IPS-20b (cell line): ENCODE measurements around the gene ZBTB42.
"Not testable (repeated sequence)": the region's sequence is repeated elsewhere in the genome, so short reads cannot be mapped to it uniquely, and the experiment has no call there.

ENCODE experiments used
- H3K27ac ChIP-seq: one replicate; pipeline ENCODE4 v1.5.1; 2013; ENCODE audit warnings: low read length
- H3K27me3 ChIP-seq: 2 replicates; pipeline ENCODE4 v1.6.1; 2013; ENCODE audit warnings: mild to moderate bottlenecking, low read length, inconsistent platforms; ENCODE audit not compliant: insufficient read depth
- H3K36me3 ChIP-seq: 2 replicates; pipeline ENCODE4 v1.6.1; 2013; ENCODE audit warnings: low read depth, mild to moderate bottlenecking, inconsistent platforms, low read length, moderate library complexity; ENCODE audit not compliant: insufficient read depth
- H3K4me1 ChIP-seq: 2 replicates; pipeline ENCODE4 v1.6.1; 2013; ENCODE audit warnings: mild to moderate bottlenecking, control low read depth, inconsistent platforms, low read length, moderate library complexity; ENCODE audit not compliant: insufficient read depth
- H3K4me3 ChIP-seq: 2 replicates; pipeline ENCODE4 v1.5.1; 2013; ENCODE audit warnings: mild to moderate bottlenecking, low read length, inconsistent platforms
- H3K9ac ChIP-seq: 2 replicates; pipeline ENCODE4 v1.6.1; 2013; ENCODE audit warnings: low read depth, mild to moderate bottlenecking, inconsistent platforms, low read length, moderate library complexity
- H3K9me3 ChIP-seq: 2 replicates; pipeline ENCODE4 v1.6.1; 2013; ENCODE audit warnings: mild to moderate bottlenecking, low read depth, low read length, inconsistent platforms; ENCODE audit not compliant: insufficient read depth

The ZBTB42 gene

GRCh38 chr14:104813286-104813685 is 12.4 kb downstream of the ZBTB42 start:
- H3K4me1 ChIP-seq = no peaks in the 10 kb centered on the region
- H3K4me3 ChIP-seq = no peak overlapping the region
- H3K9ac ChIP-seq = no peak overlapping the region
- peaks cover 11% of the 10 kb centered on the region; the same call in 1 of the 2 replicates for H3K27me3 ChIP-seq
- no peak overlapping the region for H3K27ac ChIP-seq
- no peaks in the 10 kb centered on the region for H3K36me3 ChIP-seq
- no peaks in the 10 kb centered on the region for H3K9me3 ChIP-seq

- H3K9ac ChIP-seq, H3K36me3 ChIP-seq, H3K27ac ChIP-seq, H3K4me3 ChIP-seq, H3K4me1 ChIP-seq, H3K9me3 ChIP-seq: not testable (repeated sequence)
- peaks cover 11% of the 10 kb centered on the region; the same call in 1 of the 2 replicates for H3K27me3 ChIP-seq
Observed at GRCh38 chr14:104814701-104815100, 13.8 kb downstream of the ZBTB42 start.

GRCh38 chr14:104816616-104816884 is 15.6 kb downstream of the ZBTB42 start:
- Histone ChIP-seq H3K4me3 (peak overlapping the region; percentile 93), H3K36me3 (no peaks in the 10 kb centered on the region), H3K27ac (no peak overlapping the region), H3K9me3 (no peaks in the 10 kb centered on the region), H3K27me3 (peaks cover 14% of the 10 kb centered on the region; the same call in 1 of the 2 replicates), H3K4me1 (no peaks in the 10 kb centered on the region), H3K9ac (peak overlapping the region; percentile 93)

GRCh38 chr14:104817930-104818713 is 17.2 kb downstream of the ZBTB42 start:
- Histone ChIP-seq H3K4me3 (no peak overlapping the region), H3K36me3 (no peaks in the 10 kb centered on the region), H3K27ac (no peak overlapping the region), H3K27me3 (peaks cover 25% of the 10 kb centered on the region), H3K4me1 (no peaks in the 10 kb centered on the region), H3K9ac (no peak overlapping the region), H3K9me3 (no peaks in the 10 kb centered on the region)

GRCh38 chr14:104818714-104819161 is 17.8 kb downstream of the ZBTB42 start:
- Histone ChIP-seq H3K4me3 (no peak overlapping the region), H3K9me3 (no peaks in the 10 kb centered on the region), H3K27me3 (peaks cover 27% of the 10 kb centered on the region), H3K9ac (no peak overlapping the region), H3K36me3 (no peaks in the 10 kb centered on the region), H3K4me1 (no peaks in the 10 kb centered on the region), H3K27ac (no peak overlapping the region)

- H3K9me3 ChIP-seq = no peaks in the 10 kb centered on the region
- no peak overlapping the region for H3K9ac ChIP-seq
- no peak overlapping the region for H3K4me3 ChIP-seq
- H3K27me3 ChIP-seq = peaks cover 33% of the 10 kb centered on the region
- no peaks in the 10 kb centered on the region for H3K4me1 ChIP-seq
- no peaks in the 10 kb centered on the region for H3K36me3 ChIP-seq
- H3K27ac ChIP-seq = no peak overlapping the region
Observed at GRCh38 chr14:104819361-104819781, 18.5 kb downstream of the ZBTB42 start.

GRCh38 chr14:104820669-104821228 is 19.8 kb downstream of the ZBTB42 start:
- H3K4me3 ChIP-seq = no peak overlapping the region
- H3K27ac ChIP-seq = no peak overlapping the region
- H3K27me3 ChIP-seq = peaks cover 47% of the 10 kb centered on the region
- no peak overlapping the region for H3K9ac ChIP-seq
- no peaks in the 10 kb centered on the region for H3K9me3 ChIP-seq
- no peaks in the 10 kb centered on the region for H3K4me1 ChIP-seq
- no peaks in the 10 kb centered on the region for H3K36me3 ChIP-seq

GRCh38 chr14:104821229-104821945 is 20.5 kb downstream of the ZBTB42 start:
- Histone ChIP-seq H3K9me3 (no peaks in the 10 kb centered on the region), H3K4me1 (no peaks in the 10 kb centered on the region), H3K27ac (no peak overlapping the region), H3K9ac (no peak overlapping the region), H3K27me3 (peaks cover 49% of the 10 kb centered on the region), H3K36me3 (no peaks in the 10 kb centered on the region), H3K4me3 (no peak overlapping the region)

GRCh38 chr14:104821971-104822608 is 21.2 kb downstream of the ZBTB42 start:
- H3K27ac ChIP-seq = no peak overlapping the region
- no peaks in the 10 kb centered on the region for H3K36me3 ChIP-seq
- no peak overlapping the region for H3K9ac ChIP-seq
- H3K4me1 ChIP-seq = no peaks in the 10 kb centered on the region
- H3K27me3 ChIP-seq = peaks cover 46% of the 10 kb centered on the region
- H3K9me3 ChIP-seq = no peaks in the 10 kb centered on the region
- no peak overlapping the region for H3K4me3 ChIP-seq

GRCh38 chr14:104822821-104823615 is 22.1 kb downstream of the ZBTB42 start:
- H3K27me3 ChIP-seq = peaks cover 50% of the 10 kb centered on the region
- H3K4me1 ChIP-seq = no peaks in the 10 kb centered on the region
- H3K9me3 ChIP-seq = no peaks in the 10 kb centered on the region
- no peak overlapping the region for H3K9ac ChIP-seq
- H3K27ac ChIP-seq = no peak overlapping the region
- no peaks in the 10 kb centered on the region for H3K36me3 ChIP-seq
- no peak overlapping the region for H3K4me3 ChIP-seq

GRCh38 chr14:104824353-104824997 is 23.6 kb downstream of the ZBTB42 start:
- Histone ChIP-seq H3K36me3 (no peaks in the 10 kb centered on the region), H3K27ac (no peak overlapping the region), H3K4me3 (no peak overlapping the region), H3K9me3 (no peaks in the 10 kb centered on the region), H3K27me3 (peaks cover 50% of the 10 kb centered on the region), H3K9ac (no peak overlapping the region), H3K4me1 (no peaks in the 10 kb centered on the region)
